GM12892 (cell line): ENCODE results near the gene DNASE2B.

Experiments used
- DNase-seq: peaks from one replicate; pipeline ENCODE4 v3.0.0; 2011; ENCODE audit not compliant: insufficient read length
- FAIRE-seq: peaks from 2 replicates; lab custom pipeline; 2011; peaks lifted over from hg19 to GRCh38; lab: Jason Lieb, UNC
- POLR2A ChIP-seq: IDR thresholded peaks from 2 replicates; pipeline ENCODE4 v1.6.1; 2011; ENCODE audit warnings: low read depth, low read length, control low read depth
- POLR2AphosphoS5 ChIP-seq: IDR thresholded peaks from 2 replicates; pipeline ENCODE4 v1.6.1; 2011; ENCODE audit warnings: low read depth, low read length, control low read depth
- TAF1 ChIP-seq: IDR thresholded peaks from 2 replicates; pipeline ENCODE4 v1.6.1; 2011; ENCODE audit warnings: low read depth, mild to moderate bottlenecking, control low read depth, low read length, borderline replicate concordance

DNASE2B gene

DNA sequence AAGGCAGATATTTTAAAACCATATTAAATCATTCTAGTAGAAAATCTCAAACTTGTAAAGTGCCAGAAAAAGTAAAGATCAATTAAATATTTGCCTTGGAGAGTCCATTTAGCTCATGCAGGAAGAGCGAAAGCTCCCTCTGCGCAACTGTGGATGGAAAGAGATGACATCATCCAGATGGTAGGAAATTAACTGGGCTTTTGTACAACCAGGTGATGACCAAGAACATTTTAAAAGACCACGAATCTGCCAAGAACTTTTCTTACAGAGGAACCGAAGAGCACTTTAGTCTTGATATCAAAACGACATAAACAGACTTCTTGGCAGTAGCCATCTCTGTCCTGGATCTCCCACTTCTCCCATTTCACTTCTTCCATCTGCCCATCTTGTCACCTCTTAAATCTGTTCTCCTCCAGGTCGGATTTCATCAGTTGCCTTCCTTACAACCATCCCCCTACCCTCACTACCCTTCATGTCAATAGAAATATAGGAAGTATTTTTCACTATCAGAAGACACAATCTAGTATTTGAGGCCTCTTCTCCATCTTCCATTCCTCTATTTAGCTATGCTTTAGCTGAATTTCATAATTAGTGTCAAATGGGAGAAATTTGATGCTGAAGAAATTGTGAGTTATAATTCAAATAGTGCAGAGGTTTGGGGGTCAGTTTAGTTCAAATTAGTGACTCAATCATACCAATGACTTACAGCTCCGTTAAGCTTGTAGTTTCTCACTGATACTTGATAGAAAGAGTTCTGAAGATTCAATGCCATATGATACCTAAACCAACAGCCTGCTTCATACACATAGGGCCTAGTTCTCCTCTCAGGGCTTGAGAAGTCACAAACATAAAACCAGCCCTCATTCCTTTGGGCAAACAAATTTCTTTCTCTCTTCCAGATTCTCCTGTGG lies 22.0 kb upstream of the DNASE2B start:
- DNase-seq (no peak), FAIRE-seq (no peak)
- TF ChIP-seq POLR2A, result no peak
- no peak for TF ChIP-seq POLR2AphosphoS5
- TF ChIP-seq TAF1, result no peak

DNA sequence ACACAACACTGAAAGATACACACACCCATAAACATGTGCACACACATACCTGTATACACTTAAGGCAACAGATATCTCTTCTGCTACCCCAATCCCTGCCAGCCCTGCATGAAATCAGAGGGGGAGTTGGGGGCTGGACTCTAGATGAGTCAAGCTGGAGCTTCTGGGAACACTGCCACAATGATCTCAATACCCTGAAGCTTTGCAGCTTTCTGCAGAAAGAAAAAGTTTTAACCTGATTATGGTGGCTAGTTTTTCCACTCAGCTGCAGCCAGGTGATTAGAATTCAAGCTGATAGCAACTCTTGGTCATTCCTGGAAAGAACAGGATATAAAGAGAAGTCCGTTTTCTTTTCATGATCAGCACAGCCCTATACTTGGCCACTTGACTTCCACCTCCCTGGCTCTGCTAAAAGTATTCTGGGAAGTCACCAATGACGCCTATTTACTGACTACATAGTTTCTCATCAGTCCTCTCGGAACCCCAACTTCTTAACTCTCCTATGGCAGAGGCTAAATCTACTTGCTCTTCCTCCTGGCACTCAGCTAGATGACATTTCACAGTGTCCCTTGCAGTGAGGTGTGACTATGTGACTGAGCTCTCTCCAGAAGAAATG lies 20.7 kb upstream of the DNASE2B start:
- TF ChIP-seq POLR2AphosphoS5 (no peak), TAF1 (no peak), POLR2A (no peak)
- DNase-seq, result no peak
- no peak for FAIRE-seq

GRCh38 chr1:84379138-84379916 lies 19.0 kb upstream of the DNASE2B start:
- FAIRE-seq (peak; percentile 58), DNase-seq (no peak)
- TF ChIP-seq POLR2A (no peak), TAF1 (no peak), POLR2AphosphoS5 (no peak)

DNA sequence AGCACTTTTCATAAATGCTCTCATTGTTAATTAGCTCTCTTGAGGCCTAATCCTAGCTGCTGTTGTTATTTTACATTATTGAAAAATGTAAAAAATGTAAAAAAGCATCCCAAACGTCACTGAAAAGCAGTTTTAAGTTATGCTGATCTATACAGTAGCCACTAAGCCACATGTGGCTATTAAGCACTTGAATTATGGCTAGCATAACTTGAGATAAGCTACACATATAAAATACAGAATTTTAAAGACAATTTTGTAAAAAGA lies 18.4 kb upstream of the DNASE2B start:
- TF ChIP-seq TAF1, result no peak
- TF ChIP-seq POLR2A, result no peak
- TF ChIP-seq POLR2AphosphoS5, result no peak
- DNase-seq (no peak), FAIRE-seq (no peak)

GRCh38 chr1:84382127-84382526 lies 16.2 kb upstream of the DNASE2B start:
- DNase-seq (no peak), FAIRE-seq (no peak)

GRCh38 chr1:84385347-84385746 lies 12.9 kb upstream of the DNASE2B start:
- TF ChIP-seq POLR2AphosphoS5 (no peak), TAF1 (no peak), POLR2A (no peak)
- DNase-seq (no peak), FAIRE-seq (no peak)

More at GRCh38 chr1:84382127-84382526, 16.2 kb upstream of the DNASE2B start:
- TF ChIP-seq POLR2A (no peak), POLR2AphosphoS5 (no peak), TAF1 (no peak)

DNA sequence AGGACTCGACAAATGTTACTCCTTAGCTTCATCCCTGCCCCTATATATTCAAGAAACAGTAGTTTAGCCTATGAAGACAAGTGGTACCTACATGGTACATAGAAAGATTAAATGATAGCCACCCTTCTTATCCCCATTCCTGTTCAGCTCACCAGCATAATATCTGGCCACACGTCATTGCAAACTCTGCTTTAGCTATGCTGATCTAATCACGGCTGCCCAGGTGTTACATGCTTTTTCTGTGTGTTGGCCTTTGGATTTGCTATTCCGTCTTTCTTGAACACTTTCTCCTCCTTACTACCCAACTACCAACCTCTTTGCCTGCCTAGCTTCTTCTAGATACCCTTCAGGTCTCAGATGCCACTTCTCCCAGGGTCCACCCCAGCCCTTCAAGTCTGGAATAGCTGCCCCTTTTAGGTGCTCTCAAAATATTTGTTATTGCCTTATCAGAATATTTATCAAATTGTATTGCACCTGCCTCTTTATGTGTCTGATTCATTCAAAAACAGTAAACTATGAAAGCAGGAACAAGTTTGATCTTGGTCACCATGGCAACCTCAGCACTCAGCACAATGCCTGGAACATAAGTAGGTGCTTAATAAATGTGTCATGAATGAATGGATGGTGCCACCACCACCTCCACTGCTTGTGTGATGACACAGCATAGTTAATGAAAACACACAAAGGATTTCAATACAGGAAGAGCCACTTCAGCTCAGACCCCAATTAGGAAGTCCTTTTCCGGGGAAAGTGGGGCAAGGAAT lies 11.4 kb upstream of the DNASE2B start:
- FAIRE-seq (no peak), DNase-seq (no peak)
- TF ChIP-seq TAF1 (no peak), POLR2A (no peak), POLR2AphosphoS5 (no peak)

DNA sequence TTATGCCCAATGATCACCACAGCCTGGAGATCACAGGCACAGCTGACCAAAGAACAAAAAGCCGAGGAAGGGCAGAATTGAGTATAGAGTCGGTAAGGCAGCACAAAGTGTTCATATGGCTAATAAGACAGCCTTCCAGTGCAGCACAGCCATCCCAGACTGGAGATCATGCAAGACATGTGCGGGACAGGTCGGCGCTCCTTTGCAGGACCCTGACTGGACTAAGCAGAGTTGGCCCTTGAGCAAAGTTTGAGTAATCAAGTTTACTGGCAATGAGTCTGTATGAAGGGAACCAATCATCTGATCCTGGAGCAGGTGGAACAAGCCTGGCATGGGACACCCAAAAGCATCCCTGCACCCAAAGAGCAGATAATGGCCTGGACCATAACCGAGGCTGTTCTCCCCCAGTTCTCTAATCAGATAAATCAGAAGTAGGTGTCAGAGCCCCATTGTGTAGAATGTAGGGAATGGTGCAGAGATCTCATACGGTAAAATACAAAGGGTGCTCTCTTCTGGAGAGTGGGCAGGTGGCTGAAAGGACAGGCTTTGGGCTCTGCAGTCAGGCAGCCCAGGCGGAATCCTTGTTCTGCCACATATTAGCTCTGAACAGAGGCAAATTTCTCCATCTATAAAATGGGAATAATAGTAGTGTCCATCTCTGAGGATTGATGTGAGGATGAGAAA lies 10.7 kb upstream of the DNASE2B start:
- no peak for DNase-seq
- no peak for TF ChIP-seq TAF1
- TF ChIP-seq POLR2A, result no peak
- TF ChIP-seq POLR2AphosphoS5, result no peak
- no peak for FAIRE-seq

- FAIRE-seq (no peak), DNase-seq (no peak)
- no peak for TF ChIP-seq TAF1
- no peak for TF ChIP-seq POLR2A
- TF ChIP-seq POLR2AphosphoS5, result no peak
These were observed 8.1 kb upstream of the DNASE2B start for GRCh38 chr1:84390226-84390625.

DNA sequence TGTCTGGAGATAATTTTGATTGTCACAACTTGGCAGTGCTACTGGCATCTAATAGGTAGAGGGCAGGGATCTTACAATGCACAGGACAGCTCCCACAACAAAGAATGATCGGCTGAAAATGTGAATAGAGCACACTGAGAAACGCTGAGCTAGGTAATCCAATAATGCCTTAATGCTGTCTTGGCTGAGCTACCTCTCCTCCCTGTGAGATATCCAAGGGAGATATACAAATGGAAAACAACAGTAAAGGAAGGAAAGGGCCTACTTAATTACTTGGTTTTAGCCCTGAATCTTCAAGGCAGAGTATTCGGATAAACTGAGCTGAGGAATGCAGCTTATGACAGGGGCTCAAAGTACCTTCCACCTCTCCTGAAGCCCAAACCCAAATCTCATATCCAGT lies 2.9 kb downstream of the DNASE2B start:
- TF ChIP-seq TAF1 (no peak), POLR2A (no peak), POLR2AphosphoS5 (no peak)
- FAIRE-seq (no peak), DNase-seq (no peak)

DNA sequence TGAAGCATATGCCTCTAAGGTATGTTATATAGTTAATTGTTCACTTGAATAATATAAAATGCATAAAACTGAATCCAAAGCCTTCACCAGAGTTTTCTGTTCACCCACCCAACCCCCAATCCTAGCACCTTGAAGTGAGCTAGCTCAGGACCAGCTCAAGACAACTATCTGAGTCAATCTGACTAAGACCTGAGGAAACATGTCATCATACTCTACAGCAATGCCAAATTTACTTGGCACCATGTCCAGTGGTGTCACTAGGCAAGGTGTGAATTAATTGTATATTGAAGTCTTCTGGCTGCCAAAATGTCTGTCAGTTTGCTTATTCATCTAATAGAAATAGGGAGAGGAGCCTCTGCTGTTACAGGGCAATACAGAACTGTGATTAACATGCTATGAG lies 3.8 kb downstream of the DNASE2B start:
- TF ChIP-seq POLR2A (no peak), TAF1 (no peak), POLR2AphosphoS5 (no peak)
- no peak for FAIRE-seq
- no peak for DNase-seq
